Measurements from ENCODE around the gene TBC1D2B.

TBC1D2B gene

GRCh38 chr15:78069462-78070029 is 8.0 kb downstream of the TBC1D2B start:
- Histone ChIP-seq H3K27me3 (ENCODE audit: control insufficient read depth, insufficient read depth, low read length) (no peaks in the 10 kb centered on the region), H3K27ac (peak overlapping the region; percentile 64), H3K4me2 (ENCODE audit: low read length) (no peak overlapping the region), H3K79me2 (peaks cover 8% of the 10 kb centered on the region), H3K4me3 (ENCODE audit: low read depth, low read length) (no peak overlapping the region), H3K9me3 (ENCODE audit: control insufficient read depth, low read length) (no peaks in the 10 kb centered on the region), H3K36me3 (ENCODE audit: control insufficient read depth, insufficient read depth, low read length) (no peaks in the 10 kb centered on the region), H3K9ac (no peak overlapping the region), H3K4me1 (peaks cover 45% of the 10 kb centered on the region), H2AFZ (no peak overlapping the region)
- TF ChIP-seq, protein P1, sequence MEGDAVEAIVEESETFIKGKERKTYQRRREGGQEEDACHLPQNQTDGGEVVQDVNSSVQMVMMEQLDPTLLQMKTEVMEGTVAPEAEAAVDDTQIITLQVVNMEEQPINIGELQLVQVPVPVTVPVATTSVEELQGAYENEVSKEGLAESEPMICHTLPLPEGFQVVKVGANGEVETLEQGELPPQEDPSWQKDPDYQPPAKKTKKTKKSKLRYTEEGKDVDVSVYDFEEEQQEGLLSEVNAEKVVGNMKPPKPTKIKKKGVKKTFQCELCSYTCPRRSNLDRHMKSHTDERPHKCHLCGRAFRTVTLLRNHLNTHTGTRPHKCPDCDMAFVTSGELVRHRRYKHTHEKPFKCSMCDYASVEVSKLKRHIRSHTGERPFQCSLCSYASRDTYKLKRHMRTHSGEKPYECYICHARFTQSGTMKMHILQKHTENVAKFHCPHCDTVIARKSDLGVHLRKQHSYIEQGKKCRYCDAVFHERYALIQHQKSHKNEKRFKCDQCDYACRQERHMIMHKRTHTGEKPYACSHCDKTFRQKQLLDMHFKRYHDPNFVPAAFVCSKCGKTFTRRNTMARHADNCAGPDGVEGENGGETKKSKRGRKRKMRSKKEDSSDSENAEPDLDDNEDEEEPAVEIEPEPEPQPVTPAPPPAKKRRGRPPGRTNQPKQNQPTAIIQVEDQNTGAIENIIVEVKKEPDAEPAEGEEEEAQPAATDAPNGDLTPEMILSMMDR (IDR thresholded peaks at IDR 0.05): no peak

DNA sequence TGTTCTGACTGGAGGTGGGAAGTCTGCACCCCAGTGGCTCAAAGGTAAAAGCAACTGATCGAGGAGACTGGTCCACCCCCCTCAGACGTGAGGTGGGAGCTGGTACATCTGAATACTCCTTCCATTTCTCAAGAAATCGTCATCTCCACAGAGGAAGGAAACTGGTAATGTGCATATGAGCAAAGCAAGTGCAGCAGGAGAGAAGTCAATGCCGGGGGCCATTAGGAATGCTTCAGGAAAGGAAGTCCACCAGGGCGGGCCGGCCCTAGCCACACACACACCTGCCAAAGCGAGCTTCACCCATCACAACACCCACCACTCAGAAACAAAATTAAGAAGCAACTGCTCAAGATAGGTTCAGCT is 8.5 kb downstream of the TBC1D2B start:
- Histone ChIP-seq H3K4me1 (peaks cover 50% of the 10 kb centered on the region), H3K27me3 (ENCODE audit: control insufficient read depth, insufficient read depth, low read length) (no peaks in the 10 kb centered on the region), H2AFZ (no peak overlapping the region), H3K4me2 (ENCODE audit: low read length) (no peak overlapping the region), H3K9me3 (ENCODE audit: control insufficient read depth, low read length) (no peaks in the 10 kb centered on the region), H3K9ac (no peak overlapping the region), H3K27ac (peak overlapping the region; percentile 64), H3K4me3 (ENCODE audit: low read depth, low read length) (no peak overlapping the region), H3K79me2 (peaks cover 7% of the 10 kb centered on the region), H3K36me3 (ENCODE audit: control insufficient read depth, insufficient read depth, low read length) (no peaks in the 10 kb centered on the region)
- TF ChIP-seq, protein P1 (IDR thresholded peaks at IDR 0.05): no peak

DNA sequence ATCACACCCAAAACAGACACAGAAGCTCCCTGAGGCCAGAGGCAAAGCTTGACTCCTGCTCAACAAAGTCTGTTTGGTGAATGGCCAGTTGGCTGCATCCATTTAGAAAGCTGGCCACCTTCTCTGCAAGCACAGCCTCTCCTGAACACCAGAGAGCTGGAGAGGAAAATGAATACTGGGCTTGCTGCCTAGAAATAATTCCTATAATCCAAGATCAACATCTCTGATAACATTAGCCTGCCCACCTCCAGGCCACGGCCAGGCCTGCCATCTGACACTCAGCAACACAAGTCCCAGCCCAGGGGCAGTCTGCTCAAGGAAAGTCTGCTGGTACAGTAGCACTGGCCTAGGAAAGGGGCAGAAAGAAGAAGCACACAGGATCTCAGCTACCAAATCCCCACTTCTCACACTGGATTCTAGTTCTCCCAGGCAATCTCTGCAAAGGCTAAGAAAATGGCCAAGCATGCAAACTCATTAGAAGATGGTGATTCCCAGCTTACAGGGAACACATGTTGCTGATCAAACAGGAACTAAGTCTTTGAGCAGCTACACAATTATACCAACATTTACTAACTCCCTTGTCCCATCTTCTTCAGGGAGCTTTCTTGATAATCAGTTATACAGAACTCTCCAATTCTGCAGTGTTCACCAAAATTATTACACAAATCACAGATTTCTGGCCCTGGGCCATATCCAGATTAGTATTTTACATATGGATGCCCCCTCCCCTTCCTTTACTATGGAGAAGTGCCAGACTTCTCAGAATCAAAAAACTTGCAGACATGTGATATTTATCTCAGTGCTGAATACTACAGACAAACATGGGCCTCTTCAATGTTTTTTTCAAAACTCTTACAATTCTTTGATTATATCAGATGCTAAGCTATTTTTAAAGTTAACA is 9.9 kb downstream of the TBC1D2B start:
- Histone ChIP-seq H3K4me1 (peaks cover 52% of the 10 kb centered on the region), H3K27me3 (ENCODE audit: control insufficient read depth, insufficient read depth, low read length) (no peaks in the 10 kb centered on the region), H3K9me3 (ENCODE audit: control insufficient read depth, low read length) (no peaks in the 10 kb centered on the region), H3K9ac (no peak overlapping the region), H3K36me3 (ENCODE audit: control insufficient read depth, insufficient read depth, low read length) (no peaks in the 10 kb centered on the region), H3K27ac (peak overlapping the region; percentile 64), H3K4me2 (ENCODE audit: low read length) (peak overlapping the region; percentile 33), H3K79me2 (peaks cover 10% of the 10 kb centered on the region), H3K4me3 (ENCODE audit: low read depth, low read length) (no peak overlapping the region), H2AFZ (no peak overlapping the region)
- TF ChIP-seq, protein P1 (IDR thresholded peaks at IDR 0.05): no peak

- peaks cover 49% of the 10 kb centered on the region for H3K4me1 ChIP-seq
- peak overlapping the region; percentile 64 for H3K27ac ChIP-seq
- H3K4me2 ChIP-seq (ENCODE audit: low read length): no peak overlapping the region
- no peaks in the 10 kb centered on the region for H3K9me3 ChIP-seq (ENCODE audit: control insufficient read depth, low read length)
- no peaks in the 10 kb centered on the region for H3K27me3 ChIP-seq (ENCODE audit: control insufficient read depth, insufficient read depth, low read length)
- H3K36me3 ChIP-seq (ENCODE audit: control insufficient read depth, insufficient read depth, low read length): no peaks in the 10 kb centered on the region
- TF ChIP-seq, protein P1 (IDR thresholded peaks at IDR 0.05): no peak
- H3K79me2 ChIP-seq: peaks cover 10% of the 10 kb centered on the region
- H3K9ac ChIP-seq: no peak overlapping the region
- no peak overlapping the region for H2AFZ ChIP-seq
- H3K4me3 ChIP-seq (ENCODE audit: low read depth, low read length): no peak overlapping the region
These were observed 11.3 kb downstream of the TBC1D2B start for GRCh38 chr15:78065973-78066946.
